ENCODE results near the gene MFN2. TPM values are rescaled to one million over a fixed set of nuclear protein-coding genes. Genes with fewer than 3 reads are reported as not detected.

The MFN2 gene
- total and polyA plus RNA-seq, 2 of the 8 experiments (the other 6 are each of a cell fraction or from before 2014, with no cell fraction given), result 34.0 to 62.5 TPM

DNA sequence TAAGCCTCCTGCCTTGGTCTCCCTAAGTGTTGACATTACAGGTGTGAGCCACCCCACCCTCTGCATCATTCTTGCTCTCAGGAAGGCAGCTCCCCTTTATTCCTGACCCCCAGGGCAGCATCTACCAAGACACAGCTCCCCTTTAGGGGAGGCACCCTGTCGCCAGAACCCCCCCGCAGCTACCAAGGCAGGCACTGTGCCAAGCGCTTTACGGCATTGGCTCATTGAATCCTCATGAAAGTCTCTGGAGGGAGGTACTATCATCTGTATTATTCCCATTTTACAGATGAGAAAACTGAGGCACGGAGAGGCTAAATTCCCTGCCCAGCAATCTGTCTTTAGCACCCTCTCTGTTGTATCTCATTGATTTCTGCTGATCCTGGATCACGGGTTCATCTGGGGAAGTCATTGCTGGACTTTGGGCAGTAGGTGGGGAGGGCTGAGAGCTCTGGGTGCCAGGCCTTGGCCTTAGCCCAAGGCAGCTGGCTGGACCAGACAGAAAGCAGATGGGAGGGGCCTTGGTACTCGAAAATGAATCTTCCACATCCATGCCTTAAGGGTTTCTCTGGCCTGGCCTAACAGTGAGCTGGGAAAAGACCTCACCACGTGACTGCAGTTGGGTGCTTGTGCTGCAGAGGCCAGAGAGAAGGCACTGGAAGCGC, 39.9 kb upstream of the MFN2 start:
- Histone ChIP-seq H3K23ac (ENCODE audit: insufficient read length) (no peak overlapping the region), H3K27ac (ENCODE audit: low read depth, low read length) (no peak overlapping the region), H3K4ac (replicated peaks; ENCODE audit: insufficient read length, low read depth, low read length) (no peak overlapping the region), H2BK15ac (ENCODE audit: low read length) (no peak overlapping the region), H3K27me3 (replicated peaks in 1 of 4; ENCODE audit: control insufficient read depth in 3 of 4, extremely low read depth in 1 of 4, insufficient read depth in 3 of 4, low read length in 3 of 4) (no peaks in the 10 kb centered on the region), H4K5ac (ENCODE audit: insufficient read length, low read depth, low read length) (no peak overlapping the region), H4K8ac (ENCODE audit: extremely low read depth, insufficient read depth, low read length) (no peak overlapping the region), H3K79me1 (ENCODE audit: low read depth, low read length) (peaks cover 3% of the 10 kb centered on the region; the same call in 1 of the 2 replicates), H2BK12ac (ENCODE audit: low read depth, low read length) (peak overlapping the region; percentile 28; the same call in 1 of the 2 replicates), H3K36me3 (ENCODE audit: control insufficient read depth in 2 of 4, insufficient read depth in 4 of 4, low read length in 3 of 4) (no peaks in the 10 kb centered on the region), H3K23me2 (ENCODE audit: low read depth, low read length) (no peaks in the 10 kb centered on the region; the same call in 1 of the 2 replicates), H4K20me1 (replicated peaks in 1 of 2; ENCODE audit: control insufficient read depth in 1 of 2, insufficient read depth in 2 of 2, low read length in 2 of 2) (no peaks in the 10 kb centered on the region), H2BK120ac (replicated peaks; ENCODE audit: low read depth, low read length) (no peak overlapping the region), H3K4me3 (ENCODE audit: extremely low read depth in 1 of 4, insufficient read depth in 2 of 4, low read depth in 3 of 4, low read length in 4 of 4) (no peak overlapping the region), H3K9ac (replicated peaks in 1 of 4; ENCODE audit: extremely low read depth in 1 of 4, low read depth in 3 of 4, low read length in 3 of 4) (no peak overlapping the region), H3K18ac (ENCODE audit: extremely low read depth, low read length) (no peak overlapping the region), H3K4me1 (replicated peaks in 1 of 4; ENCODE audit: control insufficient read depth in 3 of 4, insufficient read depth in 4 of 4, low read length in 3 of 4) (peaks cover 2 to 19% (median 13%) of the 10 kb centered on the region in 4 experiments), H4K91ac (replicated peaks; ENCODE audit: insufficient read length, low read length) (no peak overlapping the region), H3K56ac (replicated peaks; ENCODE audit: insufficient read length, low read depth, low read length) (no peak overlapping the region), H3K9me3 (ENCODE audit: insufficient read depth in 2 of 2, low read depth in 1 of 2, low read length in 1 of 2) (no peaks in the 10 kb centered on the region), H2AFZ (ENCODE audit: low read length) (no peak overlapping the region), H3K4me2 (ENCODE audit: insufficient read depth in 1 of 2, low read depth in 2 of 2, low read length in 2 of 2) (no peak overlapping the region), H3K14ac (ENCODE audit: insufficient read length) (no peak overlapping the region), H2AK5ac (ENCODE audit: low read depth, low read length) (no peak overlapping the region), H3K79me2 (ENCODE audit: control insufficient read depth in 1 of 2, insufficient read depth in 2 of 2, low read length in 2 of 2) (no peaks in the 10 kb centered on the region; a peak in 1 of 4 replicates), H2BK20ac (ENCODE audit: low read length) (no peak overlapping the region), H2BK5ac (ENCODE audit: low read depth, low read length) (no peak overlapping the region)
- POLR2A ChIA-PET (ENCODE audit: partially characterized antibody), result interaction anchor here (1.0 to 15.4 kb wide), 5 partner anchors 12 to 52 kb away, joined by 3 to 263 read pairs (median 3); no protein-coding TSS in a partner anchor
- FAIRE-seq (no peak), DNase-seq (ENCODE audit: low read depth in 1 of 2, low spot score in 2 of 2) (no peak)
- 82% methylated on average over 7 of the region's 9 CpGs; no CpG with 5 or more reads in 1 of the 2 experiments for WGBS, 2 experiments (ENCODE audit: extremely low coverage in 1 of 2, insufficient coverage in 1 of 2, insufficient read length in 1 of 2, insufficient replicate concordance in 2 of 2, low coverage in 1 of 2, low lambda C conversion rate in 2 of 2, missing lambda C conversion rate in 1 of 2)
- TF ChIP-seq JUND (IDR thresholded peaks at IDR 0.05; ENCODE audit: low read length) (no peak), KDM1A (IDR thresholded peaks at IDR 0.05; ENCODE audit: borderline replicate concordance, low read length) (0 out of 2 replicates have a peak, but pooled peaks have one; percentile 23)
- TF ChIP-seq, protein P1, sequence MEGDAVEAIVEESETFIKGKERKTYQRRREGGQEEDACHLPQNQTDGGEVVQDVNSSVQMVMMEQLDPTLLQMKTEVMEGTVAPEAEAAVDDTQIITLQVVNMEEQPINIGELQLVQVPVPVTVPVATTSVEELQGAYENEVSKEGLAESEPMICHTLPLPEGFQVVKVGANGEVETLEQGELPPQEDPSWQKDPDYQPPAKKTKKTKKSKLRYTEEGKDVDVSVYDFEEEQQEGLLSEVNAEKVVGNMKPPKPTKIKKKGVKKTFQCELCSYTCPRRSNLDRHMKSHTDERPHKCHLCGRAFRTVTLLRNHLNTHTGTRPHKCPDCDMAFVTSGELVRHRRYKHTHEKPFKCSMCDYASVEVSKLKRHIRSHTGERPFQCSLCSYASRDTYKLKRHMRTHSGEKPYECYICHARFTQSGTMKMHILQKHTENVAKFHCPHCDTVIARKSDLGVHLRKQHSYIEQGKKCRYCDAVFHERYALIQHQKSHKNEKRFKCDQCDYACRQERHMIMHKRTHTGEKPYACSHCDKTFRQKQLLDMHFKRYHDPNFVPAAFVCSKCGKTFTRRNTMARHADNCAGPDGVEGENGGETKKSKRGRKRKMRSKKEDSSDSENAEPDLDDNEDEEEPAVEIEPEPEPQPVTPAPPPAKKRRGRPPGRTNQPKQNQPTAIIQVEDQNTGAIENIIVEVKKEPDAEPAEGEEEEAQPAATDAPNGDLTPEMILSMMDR (IDR thresholded peaks at IDR 0.05; ENCODE audit: control extremely low read depth in 1 of 3, insufficient read depth in 1 of 3, low read depth in 1 of 3, low read length in 3 of 3), result no peak
- CTCF ChIA-PET (ENCODE audit: partially characterized antibody), result interaction anchor here (0.6 to 2.5 kb wide), 6 partner anchors 17 to 111 kb away, joined by 3 to 13 read pairs (median 4); no protein-coding TSS in a partner anchor

Measured in H1 (cell line).